ENCODE results near the gene SKAP2.
A peak's percentile ranks its signal among the peaks of the same experiment; 100 is the strongest.

SKAP2 gene, protein sequence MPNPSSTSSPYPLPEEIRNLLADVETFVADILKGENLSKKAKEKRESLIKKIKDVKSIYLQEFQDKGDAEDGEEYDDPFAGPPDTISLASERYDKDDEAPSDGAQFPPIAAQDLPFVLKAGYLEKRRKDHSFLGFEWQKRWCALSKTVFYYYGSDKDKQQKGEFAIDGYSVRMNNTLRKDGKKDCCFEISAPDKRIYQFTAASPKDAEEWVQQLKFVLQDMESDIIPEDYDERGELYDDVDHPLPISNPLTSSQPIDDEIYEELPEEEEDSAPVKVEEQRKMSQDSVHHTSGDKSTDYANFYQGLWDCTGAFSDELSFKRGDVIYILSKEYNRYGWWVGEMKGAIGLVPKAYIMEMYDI

GRCh38 chr7:26864309-26865093 is at the start of gene SKAP2:
Gene SKAP2 (minus strand): TSS chr7:26864590. CDS start chr7:26864429, 161 bp downstream.
- H3K4me3 ChIP-seq (ENCODE audit: insufficient read length, low read depth), result peak within 1 kb of the TSS; percentile 59
- peak within 1 kb of the TSS; percentile 73 for H3K9ac ChIP-seq (ENCODE audit: insufficient read length, low read depth)
- no peaks in the 10 kb centered on the region for H3K9me3 ChIP-seq (ENCODE audit: insufficient read depth, low read length)
- no peaks in the 10 kb centered on the region for H3K4me1 ChIP-seq (ENCODE audit: insufficient read depth, insufficient read length)
- H3K36me3 ChIP-seq (ENCODE audit: insufficient read depth, insufficient read length, low read length), result no peaks in the 10 kb centered on the region
- peak; percentile 99 for DNase-seq (ENCODE audit: low read depth, low spot score)
- peaks cover 46% of the 10 kb centered on the region for H3K27me3 ChIP-seq (ENCODE audit: insufficient read depth, insufficient read length)
- TF ChIP-seq SUZ12 (IDR thresholded peaks at IDR 0.05; ENCODE audit: extremely low read depth, insufficient read depth, insufficient read length), result no peak
- no peak for TF ChIP-seq ZNF274 (IDR thresholded peaks at IDR 0.05; ENCODE audit: low read depth, low read length)
- peak; percentile 70 for TF ChIP-seq YY1 (IDR thresholded peaks at IDR 0.05; ENCODE audit: insufficient read depth, insufficient read length)

- no peak overlapping the region for H3K4me3 ChIP-seq (ENCODE audit: insufficient read length, low read depth)
- no peak overlapping the region for H3K9ac ChIP-seq (ENCODE audit: insufficient read length, low read depth)
- no peaks in the 10 kb centered on the region for H3K9me3 ChIP-seq (ENCODE audit: insufficient read depth, low read length)
- no peak for DNase-seq (ENCODE audit: low read depth, low spot score)
- TF ChIP-seq ZNF274 (IDR thresholded peaks at IDR 0.05; ENCODE audit: low read depth, low read length) (no peak), YY1 (IDR thresholded peaks at IDR 0.05; ENCODE audit: insufficient read depth, insufficient read length) (no peak), SUZ12 (IDR thresholded peaks at IDR 0.05; ENCODE audit: extremely low read depth, insufficient read depth, insufficient read length) (no peak)
- no peaks in the 10 kb centered on the region for H3K27me3 ChIP-seq (ENCODE audit: insufficient read depth, insufficient read length)
- H3K36me3 ChIP-seq (ENCODE audit: insufficient read depth, insufficient read length, low read length), result no peaks in the 10 kb centered on the region
- no peaks in the 10 kb centered on the region for H3K4me1 ChIP-seq (ENCODE audit: insufficient read depth, insufficient read length)
These were observed 48.6 kb upstream of the SKAP2 start for GRCh38 chr7:26912933-26913536.

DNA sequence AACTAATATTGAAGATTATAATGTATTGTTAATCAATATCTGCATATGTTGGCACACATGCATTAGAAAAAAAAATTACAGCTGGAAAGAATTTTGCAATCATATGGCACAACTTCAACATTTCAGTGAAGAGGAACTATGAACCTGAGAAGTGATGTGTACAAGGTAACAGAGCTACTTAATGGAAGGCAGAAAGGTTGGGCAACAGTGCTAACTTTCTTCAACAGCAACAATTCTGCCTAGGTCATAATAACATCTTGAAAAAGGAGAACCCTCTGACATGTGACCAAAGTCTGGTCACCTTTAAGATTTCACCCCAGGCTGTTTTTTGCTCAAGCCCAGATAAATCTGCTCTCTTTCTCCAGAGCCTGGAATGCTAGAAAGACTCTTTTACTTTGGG is 47.9 kb upstream of the SKAP2 start:
- H3K4me1 ChIP-seq (ENCODE audit: insufficient read depth, insufficient read length), result no peaks in the 10 kb centered on the region
- H3K9ac ChIP-seq (ENCODE audit: insufficient read length, low read depth), result no peak overlapping the region
- no peak for TF ChIP-seq YY1 (IDR thresholded peaks at IDR 0.05; ENCODE audit: insufficient read depth, insufficient read length)
- no peak for TF ChIP-seq ZNF274 (IDR thresholded peaks at IDR 0.05; ENCODE audit: low read depth, low read length)
- no peak for TF ChIP-seq SUZ12 (IDR thresholded peaks at IDR 0.05; ENCODE audit: extremely low read depth, insufficient read depth, insufficient read length)
- H3K36me3 ChIP-seq (ENCODE audit: insufficient read depth, insufficient read length, low read length), result no peaks in the 10 kb centered on the region
- no peak overlapping the region for H3K4me3 ChIP-seq (ENCODE audit: insufficient read length, low read depth)
- DNase-seq (ENCODE audit: low read depth, low spot score), result no peak
- H3K9me3 ChIP-seq (ENCODE audit: insufficient read depth, low read length), result no peaks in the 10 kb centered on the region
- no peaks in the 10 kb centered on the region for H3K27me3 ChIP-seq (ENCODE audit: insufficient read depth, insufficient read length)

DNA sequence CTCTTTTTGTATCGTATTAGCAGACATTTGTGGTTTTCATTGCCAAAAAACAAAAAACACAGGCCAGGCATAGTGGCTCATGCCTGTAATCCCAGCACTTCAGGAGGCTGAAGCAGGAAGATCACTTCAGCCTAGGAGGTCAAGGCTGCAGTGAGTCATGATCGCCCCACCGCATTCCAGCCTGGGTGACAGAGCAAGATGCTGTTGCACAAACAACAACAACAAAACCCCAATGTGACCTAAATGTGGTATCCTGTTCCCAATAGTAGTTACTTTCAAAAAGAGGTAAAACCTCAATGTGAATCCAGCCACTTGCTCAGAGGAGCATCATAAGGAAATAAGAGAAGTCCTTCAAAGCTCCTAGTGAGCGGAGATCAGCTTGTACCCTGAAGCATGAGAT is 45.8 kb upstream of the SKAP2 start:
- Histone ChIP-seq H3K9ac (ENCODE audit: insufficient read length, low read depth) (no peak overlapping the region), H3K9me3 (ENCODE audit: insufficient read depth, low read length) (no peaks in the 10 kb centered on the region), H3K27me3 (ENCODE audit: insufficient read depth, insufficient read length) (no peaks in the 10 kb centered on the region), H3K36me3 (ENCODE audit: insufficient read depth, insufficient read length, low read length) (no peaks in the 10 kb centered on the region), H3K4me3 (ENCODE audit: insufficient read length, low read depth) (no peak overlapping the region), H3K4me1 (ENCODE audit: insufficient read depth, insufficient read length) (no peaks in the 10 kb centered on the region)
- TF ChIP-seq ZNF274 (IDR thresholded peaks at IDR 0.05; ENCODE audit: low read depth, low read length) (no peak), SUZ12 (IDR thresholded peaks at IDR 0.05; ENCODE audit: extremely low read depth, insufficient read depth, insufficient read length) (no peak), YY1 (IDR thresholded peaks at IDR 0.05; ENCODE audit: insufficient read depth, insufficient read length) (no peak)
- peak; percentile 32 for DNase-seq (ENCODE audit: low read depth, low spot score)

GRCh38 chr7:26900251-26900650 is 35.9 kb upstream of the SKAP2 start:
- TF ChIP-seq YY1 (IDR thresholded peaks at IDR 0.05; ENCODE audit: insufficient read depth, insufficient read length) (no peak), SUZ12 (IDR thresholded peaks at IDR 0.05; ENCODE audit: extremely low read depth, insufficient read depth, insufficient read length) (no peak), ZNF274 (IDR thresholded peaks at IDR 0.05; ENCODE audit: low read depth, low read length) (no peak)
- Histone ChIP-seq H3K4me1 (ENCODE audit: insufficient read depth, insufficient read length) (no peaks in the 10 kb centered on the region), H3K9me3 (ENCODE audit: insufficient read depth, low read length) (no peaks in the 10 kb centered on the region), H3K4me3 (ENCODE audit: insufficient read length, low read depth) (no peak overlapping the region), H3K9ac (ENCODE audit: insufficient read length, low read depth) (no peak overlapping the region), H3K36me3 (ENCODE audit: insufficient read depth, insufficient read length, low read length) (no peaks in the 10 kb centered on the region), H3K27me3 (ENCODE audit: insufficient read depth, insufficient read length) (no peaks in the 10 kb centered on the region)
- DNase-seq (ENCODE audit: low read depth, low spot score), result no peak

GRCh38 chr7:26899519-26899918 is 35.1 kb upstream of the SKAP2 start:
- no peak for TF ChIP-seq SUZ12 (IDR thresholded peaks at IDR 0.05; ENCODE audit: extremely low read depth, insufficient read depth, insufficient read length)
- TF ChIP-seq YY1 (IDR thresholded peaks at IDR 0.05; ENCODE audit: insufficient read depth, insufficient read length), result no peak
- no peak for TF ChIP-seq ZNF274 (IDR thresholded peaks at IDR 0.05; ENCODE audit: low read depth, low read length)
- H3K4me3 ChIP-seq (ENCODE audit: insufficient read length, low read depth), result no peak overlapping the region
- H3K9me3 ChIP-seq (ENCODE audit: insufficient read depth, low read length), result no peaks in the 10 kb centered on the region
- H3K27me3 ChIP-seq (ENCODE audit: insufficient read depth, insufficient read length), result no peaks in the 10 kb centered on the region
- DNase-seq (ENCODE audit: low read depth, low spot score), result no peak
- H3K36me3 ChIP-seq (ENCODE audit: insufficient read depth, insufficient read length, low read length), result no peaks in the 10 kb centered on the region
- H3K9ac ChIP-seq (ENCODE audit: insufficient read length, low read depth), result no peak overlapping the region
- no peaks in the 10 kb centered on the region for H3K4me1 ChIP-seq (ENCODE audit: insufficient read depth, insufficient read length)

DNA sequence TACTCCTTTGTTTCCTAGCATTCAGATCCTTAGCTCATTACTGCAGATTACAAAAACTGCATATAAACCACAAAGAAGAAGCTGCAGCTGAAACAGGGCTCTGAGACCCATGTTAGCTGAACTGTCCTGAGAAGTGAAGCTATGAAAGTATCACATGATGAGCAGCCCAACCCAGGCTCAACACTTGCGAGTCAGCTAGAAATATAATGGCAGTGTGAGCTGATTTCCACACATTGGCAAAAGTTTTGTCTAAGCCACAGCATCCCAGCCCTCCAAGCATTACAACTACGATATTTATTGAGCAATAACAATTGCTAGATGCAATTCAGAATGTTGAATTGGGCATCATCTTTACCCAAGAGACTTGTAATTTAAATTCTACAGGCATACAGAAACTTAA is 34.5 kb upstream of the SKAP2 start:
- TF ChIP-seq YY1 (IDR thresholded peaks at IDR 0.05; ENCODE audit: insufficient read depth, insufficient read length), result no peak
- no peak for TF ChIP-seq ZNF274 (IDR thresholded peaks at IDR 0.05; ENCODE audit: low read depth, low read length)
- TF ChIP-seq SUZ12 (IDR thresholded peaks at IDR 0.05; ENCODE audit: extremely low read depth, insufficient read depth, insufficient read length), result no peak
- DNase-seq (ENCODE audit: low read depth, low spot score), result no peak
- no peaks in the 10 kb centered on the region for H3K4me1 ChIP-seq (ENCODE audit: insufficient read depth, insufficient read length)
- H3K4me3 ChIP-seq (ENCODE audit: insufficient read length, low read depth), result no peak overlapping the region
- H3K27me3 ChIP-seq (ENCODE audit: insufficient read depth, insufficient read length), result no peaks in the 10 kb centered on the region
- no peak overlapping the region for H3K9ac ChIP-seq (ENCODE audit: insufficient read length, low read depth)
- H3K36me3 ChIP-seq (ENCODE audit: insufficient read depth, insufficient read length, low read length), result no peaks in the 10 kb centered on the region
- H3K9me3 ChIP-seq (ENCODE audit: insufficient read depth, low read length), result no peaks in the 10 kb centered on the region

Measured in NT2/D1 (cell line).